Activated CD4-positive, alpha-beta T cell treated with anti-CD3 and anti-CD28 coated beads for 36 hours (primary cell): ENCODE data around the gene NINL. TPM values are rescaled to one million over a fixed set of nuclear protein-coding genes. Genes with fewer than 3 reads are reported as not detected.
"Not testable (repeated sequence)": the region's sequence is repeated elsewhere in the genome, so short reads cannot be mapped to it uniquely, and the experiment has no call there.

Experiments used
- ATAC-seq: fragments of 200-7000 bp; cut with Tn5 transposase; one replicate; pipeline ENCODE4 v1.10.0; 2021; ENCODE audit warnings: mild to moderate bottlenecking, moderate library complexity
- CTCF ChIA-PET: fragments of 350-600 bp; sonication (Branson Sonifier 250); formaldehyde crosslinking; loops from one replicate; lab custom pipeline; 2021; ENCODE audit warnings: antibody characterized with exemption; lab: Charles Lee
- POLR2A ChIA-PET: fragments of 350-600 bp; sonication (Branson Sonifier 250); formaldehyde crosslinking; loops from one replicate; lab custom pipeline; 2021; ENCODE audit warnings: antibody characterized with exemption, inconsistent platforms; lab: Charles Lee
- DNase-seq: peaks from one replicate; pipeline ENCODE4 v3.0.0-alpha.2; 2020
- H3K27ac Mint-ChIP-seq: one replicate; pipeline ENCODE4 v1.8.0; 2021; ENCODE audit warnings: mixed read lengths
- H3K27me3 Mint-ChIP-seq: one replicate; pipeline ENCODE4 v1.8.0; 2021; ENCODE audit warnings: mixed read lengths
- H3K36me3 Mint-ChIP-seq: one replicate; pipeline ENCODE4 v1.8.0; 2021; ENCODE audit warnings: low read depth, mixed read lengths
- H3K4me1 Mint-ChIP-seq: one replicate; pipeline ENCODE4 v1.8.0; 2021; ENCODE audit warnings: mixed read lengths
- H3K4me3 Mint-ChIP-seq: one replicate; pipeline ENCODE4 v1.8.0; 2021; ENCODE audit warnings: mild to moderate bottlenecking, moderate library complexity, mixed read lengths
- H3K9me3 Mint-ChIP-seq: one replicate; pipeline ENCODE4 v1.8.0; 2021; ENCODE audit warnings: low read depth, mixed read lengths
- intact Hi-C, 2 experiments: fragments of 100-400 bp; cut with DNase I in 1 of 2; cut with micrococcal nuclease in 1 of 2; formaldehyde crosslinking; loops; one replicate each; pipeline versions ENCODE4 v1.14.2 to v1.15.1; 2022 to 2024; cut with DNase I, micrococcal nuclease
- total RNA-seq, 2 experiments: library from RNA; stranded (reverse); gene quantifications; one replicate each; pipeline ENCODE4 v1.2.3, GENCODE V29; 2021

The NINL gene
- total RNA-seq, 2 experiments from 2014 or later = 3.3 to 4.1 TPM

- no peak overlapping the region for H3K27ac Mint-ChIP-seq
- ChIA-PET CTCF (interaction anchor here (0.6 kb wide), 1 partner anchor 29 kb away, joined by 3 read pairs; no protein-coding TSS in a partner anchor), POLR2A (no interaction called here)
- no peaks in the 10 kb centered on the region for H3K36me3 Mint-ChIP-seq
- intact Hi-C loops = loop anchor here in 1 of 2 experiments (10.0 kb wide), 1 partner anchor 47 kb away; no protein-coding TSS in a partner anchor
- no peaks in the 10 kb centered on the region for H3K9me3 Mint-ChIP-seq
- no peaks in the 10 kb centered on the region for H3K27me3 Mint-ChIP-seq
- no peaks in the 10 kb centered on the region for H3K4me1 Mint-ChIP-seq
- ATAC-seq = no peak
- DNase-seq = no peak
- H3K4me3 Mint-ChIP-seq = no peak overlapping the region
Measured at GRCh38 chr20:25551413-25552215, 33.7 kb downstream of the NINL start.

DNA sequence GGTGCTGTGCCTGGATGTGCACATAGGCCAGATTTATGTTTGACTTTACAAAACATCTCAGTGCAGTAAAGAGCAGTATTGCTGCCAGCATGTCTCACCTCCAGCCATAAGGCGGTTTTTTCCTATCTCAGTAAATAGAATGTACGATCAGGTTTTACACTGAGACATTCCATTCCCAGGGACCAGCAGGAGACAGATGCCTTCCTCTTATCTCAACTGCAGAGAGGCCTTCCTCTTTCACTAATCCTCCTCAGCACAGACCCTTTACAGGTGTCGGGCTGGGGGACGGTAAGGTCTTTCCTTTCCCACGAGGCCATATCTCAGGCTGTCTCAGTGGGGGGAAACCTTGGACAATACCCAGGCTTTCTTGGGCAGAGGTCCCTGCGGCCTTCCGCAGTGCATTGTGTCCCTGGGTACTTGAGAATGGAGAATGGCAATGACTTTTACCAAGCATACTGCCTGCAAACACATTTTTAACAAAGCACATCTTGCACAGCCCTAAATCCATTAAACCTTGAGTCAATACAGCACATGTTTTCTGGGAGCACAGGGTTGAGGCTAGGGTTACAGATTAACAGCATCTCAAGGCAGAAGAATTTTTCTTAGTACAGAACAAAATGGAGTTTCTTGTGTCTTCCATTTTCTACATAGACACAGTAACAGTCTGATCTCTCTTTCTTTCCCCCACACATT is 34.5 kb downstream of the NINL start:
- H3K36me3 Mint-ChIP-seq, H3K4me3 Mint-ChIP-seq, POLR2A ChIA-PET, H3K9me3 Mint-ChIP-seq, ATAC-seq, CTCF ChIA-PET, H3K27me3 Mint-ChIP-seq, DNase-seq, H3K27ac Mint-ChIP-seq, H3K4me1 Mint-ChIP-seq: not testable (repeated sequence)
- intact Hi-C loops = loop anchor here in 1 of 2 experiments (10.0 kb wide), 1 partner anchor 46 kb away; no protein-coding TSS in a partner anchor

DNA sequence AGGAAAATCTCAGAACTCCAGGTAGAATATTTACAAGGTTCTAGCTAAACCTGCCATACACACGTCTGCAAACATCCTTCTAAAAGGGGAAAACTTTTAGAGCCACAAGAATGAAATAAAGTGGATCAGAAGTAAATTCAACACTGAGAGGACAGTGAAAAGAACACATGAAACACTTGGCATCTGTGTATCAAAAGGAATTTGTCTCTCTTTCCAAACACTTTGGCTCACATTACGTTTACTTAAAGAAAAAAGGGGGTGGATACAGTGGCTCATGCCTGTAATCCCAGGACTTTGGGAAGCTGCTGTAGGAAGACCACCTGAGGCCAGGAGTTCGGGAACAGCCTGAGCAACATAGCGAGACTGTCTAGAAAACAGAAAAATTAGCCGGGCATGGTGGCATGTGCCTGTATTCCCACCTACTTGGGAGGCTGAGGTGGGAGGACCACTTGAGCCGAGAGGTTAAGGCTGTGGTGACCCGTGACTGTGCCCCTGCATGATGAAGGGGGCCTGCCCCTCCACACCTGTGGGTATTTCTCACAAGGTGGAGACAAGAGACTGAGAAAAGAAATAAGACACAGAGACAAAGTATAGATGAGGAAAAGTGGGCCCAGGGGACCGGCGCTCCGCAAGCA is 35.4 kb downstream of the NINL start:
- CTCF ChIA-PET = no interaction called here
- POLR2A ChIA-PET = no interaction called here
- no peak for ATAC-seq
- H3K4me1 Mint-ChIP-seq = no peaks in the 10 kb centered on the region
- H3K27ac Mint-ChIP-seq = no peak overlapping the region
- no peak overlapping the region for H3K4me3 Mint-ChIP-seq
- no peaks in the 10 kb centered on the region for H3K27me3 Mint-ChIP-seq
- DNase-seq = no peak
- intact Hi-C loops = loop anchor here in 1 of 2 experiments (10.0 kb wide), 1 partner anchor 45 kb away; no protein-coding TSS in a partner anchor
- no peaks in the 10 kb centered on the region for H3K9me3 Mint-ChIP-seq
- H3K36me3 Mint-ChIP-seq = no peaks in the 10 kb centered on the region

DNA sequence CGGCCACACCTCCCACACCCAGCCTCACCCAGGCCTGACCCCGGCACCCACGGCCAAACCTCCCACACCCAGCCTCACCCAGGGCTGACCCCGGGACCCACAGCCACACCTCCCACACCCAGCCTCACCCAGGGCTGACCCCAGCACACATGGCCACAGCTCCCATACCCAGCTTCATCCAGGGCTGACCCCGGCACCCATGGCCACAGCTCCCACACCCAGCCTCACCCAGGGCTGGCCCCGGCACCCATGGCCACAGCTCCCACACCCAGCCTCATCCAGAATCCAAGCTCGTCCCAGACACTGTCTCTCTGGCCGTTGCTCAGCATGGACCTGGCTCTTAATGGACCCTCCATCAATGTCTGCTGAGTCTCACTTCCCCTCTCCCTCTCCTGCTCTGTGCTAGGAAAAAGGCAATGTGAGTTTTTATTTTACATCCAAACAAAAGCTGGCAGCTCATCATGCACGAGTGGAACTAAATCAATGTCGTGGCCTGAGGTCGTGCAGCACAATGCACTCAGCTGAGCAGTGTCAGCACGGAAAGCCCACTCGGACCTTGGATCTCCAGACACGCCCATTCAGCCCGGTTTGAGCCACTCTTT is 36.1 kb downstream of the NINL start:
- H3K4me1 Mint-ChIP-seq = no peaks in the 10 kb centered on the region
- CTCF ChIA-PET = no interaction called here
- no peaks in the 10 kb centered on the region for H3K36me3 Mint-ChIP-seq
- no peaks in the 10 kb centered on the region for H3K27me3 Mint-ChIP-seq
- H3K4me3 Mint-ChIP-seq = no peak overlapping the region
- intact Hi-C loops = no loop called here
- H3K9me3 Mint-ChIP-seq = no peaks in the 10 kb centered on the region
- POLR2A ChIA-PET = no interaction called here
- no peak overlapping the region for H3K27ac Mint-ChIP-seq
- DNase-seq (no peak), ATAC-seq (no peak)

- intact Hi-C loops = no loop called here
- Mint-ChIP-seq H3K9me3 (no peaks in the 10 kb centered on the region), H3K4me1 (no peaks in the 10 kb centered on the region), H3K27me3 (no peaks in the 10 kb centered on the region), H3K4me3 (no peak overlapping the region), H3K27ac (no peak overlapping the region), H3K36me3 (no peaks in the 10 kb centered on the region)
- no peak for ATAC-seq
- ChIA-PET CTCF (interaction anchor here (0.7 kb wide), 1 partner anchor 11 kb away, joined by 3 read pairs; no protein-coding TSS in a partner anchor), POLR2A (no interaction called here)
- no peak for DNase-seq
Measured at GRCh38 chr20:25548613-25549086, 36.7 kb downstream of the NINL start.

GRCh38 chr20:25547999-25548398 is 37.3 kb downstream of the NINL start:
- H3K9me3 Mint-ChIP-seq = no peaks in the 10 kb centered on the region
- ATAC-seq (no peak), DNase-seq (no peak)
- intact Hi-C loops = no loop called here
- H3K36me3 Mint-ChIP-seq = no peaks in the 10 kb centered on the region
- no peaks in the 10 kb centered on the region for H3K4me1 Mint-ChIP-seq
- H3K27ac Mint-ChIP-seq = no peak overlapping the region
- POLR2A ChIA-PET = no interaction called here
- CTCF ChIA-PET = interaction anchor here (0.6 to 0.7 kb wide), 2 partner anchors 10 to 1765 kb away, joined by 3 read pairs; no protein-coding TSS in a partner anchor
- H3K4me3 Mint-ChIP-seq = no peak overlapping the region
- H3K27me3 Mint-ChIP-seq = no peaks in the 10 kb centered on the region

DNA sequence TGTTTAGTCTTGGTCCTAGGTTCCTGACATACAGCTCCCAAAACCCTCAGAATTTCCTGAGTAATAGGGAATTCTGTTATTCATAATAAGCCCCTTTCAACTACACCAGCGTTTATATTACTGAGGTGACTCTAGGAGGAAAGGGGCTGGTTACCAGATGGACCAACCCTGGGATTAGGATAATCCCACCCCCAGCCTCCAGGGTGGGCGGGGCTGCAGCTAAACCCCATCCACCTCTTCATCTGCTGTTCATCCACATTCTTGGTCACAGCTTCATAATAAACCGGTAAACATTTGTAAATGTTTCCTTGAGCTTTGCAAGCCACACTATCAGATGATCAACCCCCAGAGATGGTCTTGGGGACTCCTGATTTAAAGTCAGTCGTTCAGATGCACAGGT is 38.3 kb downstream of the NINL start:
- ATAC-seq = no peak
- no peak overlapping the region for H3K27ac Mint-ChIP-seq
- H3K36me3 Mint-ChIP-seq = no peaks in the 10 kb centered on the region
- CTCF ChIA-PET = interaction anchor here (0.9 kb wide), 1 partner anchor 41 kb away, joined by 3 read pairs; no protein-coding TSS in a partner anchor
- no peaks in the 10 kb centered on the region for H3K9me3 Mint-ChIP-seq
- no peaks in the 10 kb centered on the region for H3K27me3 Mint-ChIP-seq
- H3K4me3 Mint-ChIP-seq = no peak overlapping the region
- H3K4me1 Mint-ChIP-seq = peaks cover 2% of the 10 kb centered on the region
- POLR2A ChIA-PET = no interaction called here
- intact Hi-C loops = no loop called here
- no peak for DNase-seq

DNA sequence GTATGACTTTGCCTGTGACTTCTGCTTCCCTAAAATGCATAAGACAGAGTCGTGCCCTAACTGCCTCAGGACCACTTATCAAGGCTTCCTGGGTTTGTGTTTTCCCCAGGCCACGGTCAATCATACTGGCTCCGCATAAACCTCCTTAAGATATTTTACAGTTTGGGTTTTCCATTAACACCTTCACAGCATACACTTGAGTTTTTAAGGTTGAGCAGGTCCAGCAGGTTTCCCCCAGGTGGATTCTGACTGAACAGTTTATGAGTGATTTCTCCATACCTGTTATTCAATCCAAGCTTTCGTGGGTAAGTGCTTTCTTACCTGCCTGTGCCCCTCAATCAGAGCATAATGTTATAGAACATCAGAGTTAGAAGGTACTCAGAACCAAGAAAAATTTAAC is 39.3 kb downstream of the NINL start:
- Mint-ChIP-seq H3K27ac (no peak overlapping the region), H3K9me3 (no peaks in the 10 kb centered on the region), H3K27me3 (no peaks in the 10 kb centered on the region), H3K4me3 (no peak overlapping the region), H3K4me1 (peaks cover 4% of the 10 kb centered on the region), H3K36me3 (no peaks in the 10 kb centered on the region)
- ChIA-PET POLR2A (no interaction called here), CTCF (interaction anchor here (0.6 kb wide), 1 partner anchor 108 kb away, joined by 3 read pairs; no protein-coding TSS in a partner anchor)
- intact Hi-C loops = no loop called here
- no peak for ATAC-seq
- DNase-seq = no peak

- Mint-ChIP-seq H3K4me1 (peaks cover 4% of the 10 kb centered on the region), H3K27me3 (no peaks in the 10 kb centered on the region), H3K4me3 (no peak overlapping the region), H3K27ac (no peak overlapping the region), H3K9me3 (no peaks in the 10 kb centered on the region), H3K36me3 (no peaks in the 10 kb centered on the region)
- no peak for ATAC-seq
- POLR2A ChIA-PET = no interaction called here
- intact Hi-C loops = no loop called here
- no peak for DNase-seq
- CTCF ChIA-PET = no interaction called here
Measured at GRCh38 chr20:25545171-25545570, 40.2 kb downstream of the NINL start.

DNA sequence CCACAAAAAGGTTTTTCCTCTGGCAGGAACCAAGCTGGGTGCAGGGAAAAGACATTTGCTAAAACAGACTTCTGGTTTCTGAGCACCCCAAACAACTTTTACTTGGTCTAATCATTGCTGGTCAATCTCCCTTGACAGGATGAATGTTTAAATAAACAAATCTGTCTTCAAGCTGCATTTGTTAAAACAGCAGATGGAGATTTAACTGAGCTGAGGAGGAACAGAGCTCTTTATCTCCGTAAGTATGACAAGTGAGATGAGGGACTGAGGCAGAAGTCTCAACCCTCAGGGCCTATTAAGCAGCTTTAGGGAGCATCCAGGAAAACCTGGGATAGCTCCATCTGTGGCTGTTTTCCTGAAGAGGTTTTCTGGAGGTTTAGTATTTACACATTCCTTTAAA is 40.6 kb downstream of the NINL start:
- no peak for DNase-seq
- H3K4me3 Mint-ChIP-seq = no peak overlapping the region
- no peaks in the 10 kb centered on the region for H3K27me3 Mint-ChIP-seq
- POLR2A ChIA-PET = no interaction called here
- intact Hi-C loops = no loop called here
- no peak overlapping the region for H3K27ac Mint-ChIP-seq
- CTCF ChIA-PET = no interaction called here
- no peaks in the 10 kb centered on the region for H3K36me3 Mint-ChIP-seq
- H3K4me1 Mint-ChIP-seq = peaks cover 4% of the 10 kb centered on the region
- H3K9me3 Mint-ChIP-seq = no peaks in the 10 kb centered on the region
- ATAC-seq = no peak

DNA sequence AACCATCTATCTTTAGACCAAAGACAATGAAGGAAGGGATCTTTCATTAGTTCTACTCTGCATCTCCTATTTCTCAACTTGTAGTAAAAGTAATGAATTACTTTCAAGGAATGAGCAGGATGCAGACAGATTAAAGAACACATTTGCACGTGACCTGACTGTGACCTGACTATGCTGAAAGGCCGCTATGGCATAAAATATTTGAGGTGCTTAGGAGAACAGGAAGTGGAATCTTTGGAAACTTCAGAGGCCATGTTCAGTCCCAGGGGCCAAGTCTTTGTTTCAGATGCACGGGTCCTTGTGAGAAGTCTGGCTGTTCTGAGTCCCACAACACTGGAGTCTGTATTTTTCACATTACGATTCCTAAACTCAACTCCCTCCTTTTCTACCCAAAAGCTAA is 41.0 kb downstream of the NINL start:
- Mint-ChIP-seq H3K36me3 (no peaks in the 10 kb centered on the region), H3K27ac (no peak overlapping the region), H3K9me3 (no peaks in the 10 kb centered on the region), H3K4me1 (peaks cover 4% of the 10 kb centered on the region), H3K27me3 (no peaks in the 10 kb centered on the region), H3K4me3 (no peak overlapping the region)
- CTCF ChIA-PET = no interaction called here
- ATAC-seq (no peak), DNase-seq (no peak)
- POLR2A ChIA-PET = no interaction called here
- intact Hi-C loops = no loop called here
